Upper lobe of left lung (tissue), 4 donors: ENCODE results near the gene POLR2B.

Experiments used
- CTCF ChIP-seq, 6 experiments: fragments of 450-650 bp in 4 of 6; fragments of 200-600 bp in 2 of 6; sonication (generic) in 2 of 6; IDR thresholded peaks; one replicate each; pipeline ENCODE4 v1.5.1; 2016 to 2019; ENCODE audit warnings: antibody characterized with exemption in 6 of 6
- EP300 ChIP-seq, 4 donors: sonication (generic); formaldehyde crosslinking; IDR thresholded peaks; one replicate each; pipeline ENCODE4 v1.5.1; 2017; ENCODE audit warnings: antibody characterized with exemption in 4 of 4, control low read depth in 2 of 4
- POLR2A ChIP-seq, 4 donors: fragments of 450-650 bp; IDR thresholded peaks; one replicate each; pipeline ENCODE4 v1.5.1; 2016 to 2017; ENCODE audit warnings: antibody characterized with exemption in 4 of 4, mild to moderate bottlenecking in 2 of 4
- POLR2AphosphoS5 ChIP-seq, 2 donors: sonication (generic); formaldehyde crosslinking; IDR thresholded peaks; one replicate each; pipeline ENCODE4 v1.5.1; 2017; ENCODE audit warnings: antibody characterized with exemption in 2 of 2

GRCh38 chr4:56978750-56979303 lies at the start of gene POLR2B:
- no peak for TF ChIP-seq CTCF (IDR thresholded peaks at IDR 0.05)
- peak; percentile 81 to 95 for TF ChIP-seq POLR2AphosphoS5 (IDR thresholded peaks at IDR 0.05)
- TF ChIP-seq POLR2A (IDR thresholded peaks at IDR 0.05) = peak in 3 of 4 donors; percentile 76 to 83 (median 78)
- TF ChIP-seq EP300 (IDR thresholded peaks at IDR 0.05) = no peak
